ENCODE measurements around the gene RPL38. TPM values are rescaled to one million over a fixed set of nuclear protein-coding genes. Genes with fewer than 3 reads are reported as not detected.

RPL38 gene
- total RNA-seq: 270 and 273 TPM in 2 replicates

GRCh38 chr17:74203439-74204240, at the start of gene RPL38:
Gene RPL38 (plus strand): TSS chr17:74203678. CDS start chr17:74203956, 278 bp downstream.

GRCh38 chr17:74212913-74213791, 9.7 kb downstream of the RPL38 start, which contains the start of gene TTYH2:
Gene TTYH2 (plus strand): TSS chr17:74213571. CDS start chr17:74213588, 17 bp downstream.

Other genes with a start within 250 kb of the RPL38 start
- 3.9 and 7.5 TPM in 2 replicates for gene TTYH2, start 9.9 kb downstream of the RPL38 start, total RNA-seq
- not detected in 2 replicates for gene DNAI2, start 70.6 kb downstream of the RPL38 start, total RNA-seq
- gene KIF19, start 122.5 kb downstream of the RPL38 start, total RNA-seq: not detected in 2 replicates
- gene BTBD17, start 158.2 kb downstream of the RPL38 start, total RNA-seq: not detected in 2 replicates
- not detected in 2 replicates for gene GPR142, start 163.8 kb downstream of the RPL38 start, total RNA-seq
- 3.2 and 5.0 TPM in 2 replicates for gene GPRC5C, start 228.4 kb downstream of the RPL38 start, total RNA-seq

Measured in hair follicle dermal papilla cell (primary cell).